H9 (cell line): ENCODE results near the gene FOXO1. TPM values are rescaled to one million over a fixed set of nuclear protein-coding genes. Genes with fewer than 3 reads are reported as not detected.
A peak's percentile ranks its signal among the peaks of the same experiment; 100 is the strongest.

Experiments used
- DNase-seq: peaks from one replicate; pipeline ENCODE4 v3.0.0-alpha.2; 2017
- H2AFZ ChIP-seq: one replicate; pipeline ENCODE4 v1.6.1; 2013; ENCODE audit warnings: mild to moderate bottlenecking, low read length, control low read depth, moderate library complexity
- H2AK5ac ChIP-seq: 2 replicates; pipeline ENCODE4 v1.6.1; 2013; ENCODE audit warnings: low read length, control low read depth, mixed read lengths; ENCODE audit not compliant: insufficient read length
- H2BK120ac ChIP-seq: one replicate; pipeline ENCODE4 v1.6.1; 2013; ENCODE audit warnings: low read depth, mild to moderate bottlenecking, low read length, control low read depth, inconsistent platforms; ENCODE audit not compliant: poor library complexity, severe bottlenecking
- H2BK12ac ChIP-seq: 2 replicates; pipeline ENCODE4 v1.6.1; 2013; ENCODE audit warnings: low read length, control low read depth, mixed read lengths, low read depth; ENCODE audit not compliant: insufficient read length
- H2BK15ac ChIP-seq: 2 replicates; pipeline ENCODE4 v1.6.1; 2013; ENCODE audit warnings: low read depth, low read length, control low read depth
- H2BK20ac ChIP-seq: one replicate; pipeline ENCODE4 v1.6.1; 2013; ENCODE audit warnings: low read depth, mild to moderate bottlenecking, low read length, control low read depth, inconsistent platforms; ENCODE audit not compliant: poor library complexity, severe bottlenecking
- H2BK5ac ChIP-seq: 2 replicates; pipeline ENCODE4 v1.6.1; 2013; ENCODE audit warnings: low read length, control low read depth, mixed read lengths; ENCODE audit not compliant: insufficient read length
- H3K14ac ChIP-seq: 2 replicates; pipeline ENCODE4 v1.6.1; 2013; ENCODE audit warnings: low read length, control low read depth; ENCODE audit not compliant: insufficient read depth
- H3K18ac ChIP-seq: 2 replicates; pipeline ENCODE4 v1.6.1; 2013; ENCODE audit warnings: low read depth, mild to moderate bottlenecking, mixed read lengths, low read length, control low read depth; ENCODE audit not compliant: insufficient read length
- H3K23ac ChIP-seq: 2 replicates; pipeline ENCODE4 v1.6.1; 2013; ENCODE audit warnings: low read length, control low read depth, mixed read lengths, low read depth; ENCODE audit not compliant: insufficient read length
- H3K23me2 ChIP-seq: 2 replicates; pipeline ENCODE4 v1.6.1; 2013; ENCODE audit warnings: low read depth, mild to moderate bottlenecking, mixed read lengths, low read length, control low read depth; ENCODE audit not compliant: insufficient read length, poor library complexity, severe bottlenecking
- H3K27ac ChIP-seq: 2 replicates; pipeline ENCODE4 v1.5.1; 2013; ENCODE audit warnings: low read length, control low read depth, mixed read lengths, low read depth; ENCODE audit not compliant: insufficient read length
- H3K27me3 ChIP-seq: 2 replicates; pipeline ENCODE4 v1.6.1; 2013; ENCODE audit warnings: low read length, control low read depth, inconsistent platforms; ENCODE audit not compliant: insufficient read depth
- H3K4ac ChIP-seq: 2 replicates; pipeline ENCODE4 v1.6.1; 2013; ENCODE audit warnings: low read depth, mild to moderate bottlenecking, control low read depth, inconsistent platforms, low read length, moderate library complexity
- H3K4me1 ChIP-seq: 2 replicates; pipeline ENCODE4 v1.6.1; 2013; ENCODE audit warnings: low read length, control low read depth, inconsistent platforms; ENCODE audit not compliant: insufficient read depth
- H3K4me2 ChIP-seq: 2 replicates; pipeline ENCODE4 v1.6.1; 2013; ENCODE audit warnings: low read length, control low read depth, mixed read lengths; ENCODE audit not compliant: insufficient read length, insufficient read depth
- H3K56ac ChIP-seq: 2 replicates; pipeline ENCODE4 v1.6.1; 2013; ENCODE audit warnings: low read depth, mild to moderate bottlenecking, mixed read lengths, low read length, control low read depth; ENCODE audit not compliant: insufficient read length
- H3K79me1 ChIP-seq: 2 replicates; pipeline ENCODE4 v1.6.1; 2013; ENCODE audit warnings: low read depth, mild to moderate bottlenecking, moderate library complexity, low read length, control low read depth, inconsistent platforms; ENCODE audit not compliant: insufficient read depth, poor library complexity, severe bottlenecking
- H3K79me2 ChIP-seq: 2 replicates; pipeline ENCODE4 v1.6.1; 2013; ENCODE audit warnings: low read length, control low read depth, inconsistent platforms; ENCODE audit not compliant: insufficient read depth
- H3K9ac ChIP-seq: 2 replicates; pipeline ENCODE4 v1.6.1; 2013; ENCODE audit warnings: low read length, control low read depth, mixed read lengths; ENCODE audit not compliant: insufficient read length; ENCODE audit errors: extremely low read depth
- H3K9me3 ChIP-seq: one replicate; pipeline ENCODE4 v1.6.1; 2013; ENCODE audit warnings: low read depth, low read length, inconsistent platforms; ENCODE audit not compliant: control insufficient read depth
- H3T11ph ChIP-seq: one replicate; pipeline ENCODE4 v1.6.1; 2013; ENCODE audit warnings: mild to moderate bottlenecking, low read length, control low read depth, inconsistent platforms
- H4K20me1 ChIP-seq: one replicate; pipeline ENCODE4 v1.6.1; 2013; ENCODE audit not compliant: control insufficient read depth, insufficient read length, insufficient read depth
- H4K5ac ChIP-seq: 2 replicates; pipeline ENCODE4 v1.6.1; 2013; ENCODE audit warnings: low read depth, mild to moderate bottlenecking, mixed read lengths, low read length, control low read depth; ENCODE audit not compliant: insufficient read length
- H4K8ac ChIP-seq: replicated peaks from 2 replicates; pipeline ENCODE4 v1.6.1; 2013; ENCODE audit warnings: low read length, control low read depth, mixed read lengths, low read depth; ENCODE audit not compliant: insufficient read length
- H4K91ac ChIP-seq: 2 replicates; pipeline ENCODE4 v1.6.1; 2013; ENCODE audit warnings: low read depth, mild to moderate bottlenecking, moderate library complexity, mixed read lengths, low read length, control low read depth; ENCODE audit not compliant: insufficient read length
- H3K27ac Mint-ChIP-seq, 3 experiments: 2 replicates in 2 of 3; 3 replicates in 1 of 3; pipeline ENCODE4 v1.8.0; 2020 to 2021; ENCODE audit warnings: mixed read lengths in 3 of 3, mild to moderate bottlenecking in 1 of 3, moderate library complexity in 1 of 3
- H3K27me3 Mint-ChIP-seq: 2 replicates; pipeline ENCODE4 v1.8.0; 2021; ENCODE audit warnings: low read depth, mild to moderate bottlenecking, moderate library complexity, mixed read lengths
- H3K36me3 Mint-ChIP-seq, 3 experiments: 2 replicates in 2 of 3; 3 replicates in 1 of 3; pipeline ENCODE4 v1.8.0; 2020 to 2021; ENCODE audit warnings: low read depth in 3 of 3, mixed read lengths in 3 of 3; ENCODE audit not compliant: insufficient read depth in 1 of 3
- H3K4me1 Mint-ChIP-seq, 2 experiments: 2 replicates each; pipeline ENCODE4 v1.8.0; 2020; ENCODE audit warnings: mixed read lengths in 2 of 2
- H3K4me3 Mint-ChIP-seq, 2 experiments: 2 replicates in 1 of 2; 3 replicates in 1 of 2; pipeline ENCODE4 v1.8.0; 2020 to 2021; ENCODE audit warnings: mild to moderate bottlenecking in 2 of 2, mixed read lengths in 2 of 2, moderate library complexity in 1 of 2
- H3K9me3 Mint-ChIP-seq, 2 experiments: 2 replicates in 1 of 2; 3 replicates in 1 of 2; pipeline ENCODE4 v1.8.0; 2020; ENCODE audit warnings: mild to moderate bottlenecking in 2 of 2, mixed read lengths in 2 of 2, moderate library complexity in 1 of 2
- CTCF ChIP-seq: fragments of 200-600 bp; sonication (generic); conservative IDR thresholded peaks from 3 replicates; pipeline ENCODE4 v1.8.0; 2021; ENCODE audit warnings: antibody characterized with exemption, mild to moderate bottlenecking
- WGBS: extraction: QIAGEN DNeasy Blood & Tissue Kit; methylation state at CpG from one replicate; pipeline ENCODE4 v1.1.7; 2013; ENCODE audit warnings: missing lambda C conversion rate, low lambda C conversion rate, mixed read lengths; ENCODE audit not compliant: insufficient read length; ENCODE audit errors: extremely low coverage; 5-methylcytosine and 5-hydroxymethylcytosine counted together
- total RNA-seq: library from RNA; stranded (reverse); gene quantifications from 2 replicates; pipeline ENCODE4 v1.2.1, GENCODE V29; 2021

Gene FOXO1
- total RNA-seq, 1 experiment from 2014 or later: 44.6 TPM

DNA sequence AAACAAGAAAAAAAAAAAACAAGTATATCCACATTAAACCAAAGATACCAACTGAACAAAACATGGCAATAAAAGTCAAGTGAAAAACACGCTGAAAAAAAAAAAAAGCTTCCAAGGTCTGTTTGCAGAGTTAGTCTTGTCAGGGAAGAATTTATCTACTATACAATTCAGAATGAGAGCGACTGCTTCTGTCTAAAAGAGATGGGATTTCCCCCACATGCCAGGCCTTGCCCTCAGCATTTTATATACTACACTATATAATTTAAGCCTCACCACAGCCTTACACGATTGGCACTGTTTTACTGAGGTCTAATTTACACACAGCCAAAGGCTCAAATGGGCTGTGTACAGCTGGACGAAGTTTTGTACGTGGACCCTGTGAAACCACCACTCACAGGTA is 67.3 kb downstream of the FOXO1 start:
- no peaks in the 10 kb centered on the region for H3K9me3 Mint-ChIP-seq
- H2BK15ac ChIP-seq: no peak overlapping the region
- H3K9ac ChIP-seq: no peak overlapping the region
- peaks cover 2% of the 10 kb centered on the region for H4K20me1 ChIP-seq
- H2BK12ac ChIP-seq: no peak overlapping the region
- H2BK5ac ChIP-seq: no peak overlapping the region
- H2AK5ac ChIP-seq: no peak overlapping the region
- H3K79me2 ChIP-seq: peaks cover 53% of the 10 kb centered on the region; the same call in 1 of the 2 replicates
- H3K56ac ChIP-seq: no peak overlapping the region
- no peak overlapping the region for H4K5ac ChIP-seq
- no CpG with 5 or more reads among the region's 5 CpGs for WGBS
- H3K4me2 ChIP-seq: no peak overlapping the region
- peak overlapping the region; percentile 27 for H3K18ac ChIP-seq
- no peak overlapping the region for H3K14ac ChIP-seq
- H3K4me1 ChIP-seq: peaks cover 12% of the 10 kb centered on the region; the same call in 1 of the 2 replicates
- no peak overlapping the region for H3K4me3 Mint-ChIP-seq
- peaks cover 0 to 8% (median 0%) of the 10 kb centered on the region in 3 experiments; a peak in 1 of 7 replicates for H3K36me3 Mint-ChIP-seq
- H2BK120ac ChIP-seq: no peak overlapping the region
- no peak for TF ChIP-seq CTCF
- H4K91ac ChIP-seq: no peak overlapping the region
- H3K4me1 Mint-ChIP-seq: peaks cover 69 to 73% of the 10 kb centered on the region in 2 experiments
- no peaks in the 10 kb centered on the region for H3K27me3 ChIP-seq
- H3K27ac ChIP-seq: no peak overlapping the region
- no peak overlapping the region for H3K4ac ChIP-seq
- H3K27ac Mint-ChIP-seq: no peak overlapping the region
- H3K79me1 ChIP-seq: peaks cover 5% of the 10 kb centered on the region
- no peak overlapping the region for H4K8ac ChIP-seq
- no peak for DNase-seq
- no peak overlapping the region for H2AFZ ChIP-seq
- H3K27me3 Mint-ChIP-seq: no peaks in the 10 kb centered on the region
- no peaks in the 10 kb centered on the region for H3K9me3 ChIP-seq
- no peak overlapping the region for H3T11ph ChIP-seq
- H2BK20ac ChIP-seq: no peak overlapping the region
- no peaks in the 10 kb centered on the region for H3K23me2 ChIP-seq
- no peak overlapping the region for H3K23ac ChIP-seq
